ENCODE results near the gene TMEM74B. TPM values are rescaled to one million over a fixed set of nuclear protein-coding genes. Genes with fewer than 3 reads are reported as not detected.

TMEM74B gene
- total RNA-seq, 1 experiment from 2014 or later, result 4.9 TPM

DNA sequence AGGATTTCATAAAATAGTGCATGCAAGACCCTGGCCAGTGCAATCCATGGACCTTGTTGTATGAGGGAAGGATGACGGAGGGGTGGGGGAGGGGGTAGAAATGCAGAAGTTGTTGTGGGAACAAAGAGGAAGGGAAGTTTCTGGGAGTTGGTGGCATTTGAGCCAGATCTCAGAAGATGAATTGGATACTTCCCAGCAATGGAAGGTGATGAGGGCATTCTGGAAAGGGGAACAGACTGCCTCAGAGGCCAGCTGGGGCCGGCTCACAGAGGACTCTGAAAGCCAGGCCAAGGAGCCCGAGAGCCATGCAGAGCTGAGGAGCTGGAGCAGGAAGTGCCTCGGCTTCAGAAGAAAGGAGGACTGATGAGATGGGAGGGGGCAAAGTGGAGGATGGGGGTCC lies 2.7 kb downstream of the TMEM74B start:
- Histone ChIP-seq H3K27me3 (ENCODE audit: insufficient read depth, low read length) (peaks cover 16% of the 10 kb centered on the region; the same call in 1 of the 2 replicates), H3K56ac (ENCODE audit: insufficient read length, low read depth, low read length) (no peak overlapping the region), H4K8ac (replicated peaks; ENCODE audit: insufficient read length, low read depth, low read length) (no peak overlapping the region), H3K14ac (ENCODE audit: insufficient read depth, low read length) (no peak overlapping the region), H2AFZ (ENCODE audit: low read length) (no peak overlapping the region), H4K91ac (ENCODE audit: insufficient read length, low read depth, low read length) (no peak overlapping the region), H3K4ac (ENCODE audit: low read depth, low read length) (no peak overlapping the region), H4K5ac (ENCODE audit: insufficient read length, low read depth, low read length) (no peak overlapping the region), H3K79me2 (ENCODE audit: insufficient read depth, low read length) (no peaks in the 10 kb centered on the region), H4K20me1 (ENCODE audit: control insufficient read depth, insufficient read depth, insufficient read length) (no peaks in the 10 kb centered on the region), H2AK5ac (ENCODE audit: insufficient read length, low read length) (no peak overlapping the region), H2BK20ac (ENCODE audit: low read depth, low read length, poor library complexity, severe bottlenecking) (no peak overlapping the region), H3K4me2 (ENCODE audit: insufficient read depth, insufficient read length, low read length) (no peak overlapping the region), H3K4me1 (ENCODE audit: insufficient read depth, low read length) (peaks cover 6% of the 10 kb centered on the region; the same call in 1 of the 2 replicates), H3K23me2 (ENCODE audit: insufficient read length, low read depth, low read length, poor library complexity, severe bottlenecking) (peaks cover 4% of the 10 kb centered on the region), H2BK15ac (ENCODE audit: low read depth, low read length) (no peak overlapping the region), H3K9me3 (ENCODE audit: control insufficient read depth, low read depth, low read length) (no peaks in the 10 kb centered on the region), H3K23ac (ENCODE audit: insufficient read length, low read depth, low read length) (no peak overlapping the region), H2BK5ac (ENCODE audit: insufficient read length, low read length) (no peak overlapping the region), H3K27ac (ENCODE audit: insufficient read length, low read depth, low read length) (no peak overlapping the region), H2BK12ac (ENCODE audit: insufficient read length, low read depth, low read length) (no peak overlapping the region), H3K9ac (ENCODE audit: extremely low read depth, insufficient read length, low read length) (no peak overlapping the region), H3K18ac (ENCODE audit: insufficient read length, low read depth, low read length) (no peak overlapping the region), H3T11ph (ENCODE audit: low read length) (no peak overlapping the region), H2BK120ac (ENCODE audit: low read depth, low read length, poor library complexity, severe bottlenecking) (no peak overlapping the region), H3K79me1 (ENCODE audit: insufficient read depth, low read depth, low read length, poor library complexity, severe bottlenecking) (no peaks in the 10 kb centered on the region)
- Mint-ChIP-seq H3K36me3 (ENCODE audit: insufficient read depth in 1 of 3, low read depth in 3 of 3) (peaks cover 0 to 9% (median 4%) of the 10 kb centered on the region in 3 experiments; a peak in 2 of 7 replicates), H3K9me3 (no peaks in the 10 kb centered on the region; a peak in 2 of 5 replicates), H3K4me1 (peaks cover 21 to 24% of the 10 kb centered on the region in 2 experiments), H3K27ac (peak overlapping the region in 2 of 3 experiments; percentile 8 to 11; a peak in 3 of 7 replicates), H3K4me3 (no peak overlapping the region), H3K27me3 (ENCODE audit: low read depth) (peaks cover 37% of the 10 kb centered on the region)
- TF ChIP-seq, protein P1, sequence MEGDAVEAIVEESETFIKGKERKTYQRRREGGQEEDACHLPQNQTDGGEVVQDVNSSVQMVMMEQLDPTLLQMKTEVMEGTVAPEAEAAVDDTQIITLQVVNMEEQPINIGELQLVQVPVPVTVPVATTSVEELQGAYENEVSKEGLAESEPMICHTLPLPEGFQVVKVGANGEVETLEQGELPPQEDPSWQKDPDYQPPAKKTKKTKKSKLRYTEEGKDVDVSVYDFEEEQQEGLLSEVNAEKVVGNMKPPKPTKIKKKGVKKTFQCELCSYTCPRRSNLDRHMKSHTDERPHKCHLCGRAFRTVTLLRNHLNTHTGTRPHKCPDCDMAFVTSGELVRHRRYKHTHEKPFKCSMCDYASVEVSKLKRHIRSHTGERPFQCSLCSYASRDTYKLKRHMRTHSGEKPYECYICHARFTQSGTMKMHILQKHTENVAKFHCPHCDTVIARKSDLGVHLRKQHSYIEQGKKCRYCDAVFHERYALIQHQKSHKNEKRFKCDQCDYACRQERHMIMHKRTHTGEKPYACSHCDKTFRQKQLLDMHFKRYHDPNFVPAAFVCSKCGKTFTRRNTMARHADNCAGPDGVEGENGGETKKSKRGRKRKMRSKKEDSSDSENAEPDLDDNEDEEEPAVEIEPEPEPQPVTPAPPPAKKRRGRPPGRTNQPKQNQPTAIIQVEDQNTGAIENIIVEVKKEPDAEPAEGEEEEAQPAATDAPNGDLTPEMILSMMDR (conservative IDR thresholded peaks at IDR 0.05), result no peak
- no CpG with 5 or more reads among the region's 4 CpGs for whole genome bisulfite sequencing (ENCODE audit: extremely low coverage, insufficient read length, low lambda C conversion rate)
- no peak for DNase-seq

Measured in H9 (cell line).